Measurements from ENCODE around the gene NKIRAS2. TPM values are rescaled to one million over a fixed set of nuclear protein-coding genes. Genes with fewer than 3 reads are reported as not detected.

NKIRAS2 gene
- total and polyA plus RNA-seq, 2 experiments from 2014 or later = 66.5 to 71.2 TPM

DNA sequence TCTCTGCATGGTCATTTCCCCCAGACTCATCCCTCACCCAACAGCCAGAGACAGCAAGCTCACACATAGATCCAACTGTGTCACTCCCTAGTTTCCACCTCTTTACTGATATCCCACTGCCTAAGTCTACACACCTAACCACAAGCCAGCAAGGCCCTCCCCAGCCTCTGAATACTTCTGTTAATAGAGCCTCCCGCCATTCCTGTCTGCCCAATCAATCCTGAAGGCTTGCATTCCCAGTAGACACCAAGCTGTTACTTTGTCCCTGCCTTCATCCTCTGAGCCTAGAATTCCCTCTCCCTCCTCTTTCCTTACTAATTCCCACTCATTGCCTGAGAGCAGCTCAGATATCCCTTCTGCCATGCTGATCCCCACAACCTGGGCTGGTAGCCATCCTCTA is 25.8 kb downstream of the NKIRAS2 start:
- H3K4me2 ChIP-seq (ENCODE audit: unreplicated experiment) = no peak overlapping the region
- WGBS, 2 experiments (ENCODE audit: low coverage in 1 of 2, low lambda C conversion rate in 2 of 2, missing lambda C conversion rate in 2 of 2) = 52 to 55% methylated on average over 1 of the region's 1 CpG
- in situ Hi-C loops (cut with MboI) = no loop called here

DNA sequence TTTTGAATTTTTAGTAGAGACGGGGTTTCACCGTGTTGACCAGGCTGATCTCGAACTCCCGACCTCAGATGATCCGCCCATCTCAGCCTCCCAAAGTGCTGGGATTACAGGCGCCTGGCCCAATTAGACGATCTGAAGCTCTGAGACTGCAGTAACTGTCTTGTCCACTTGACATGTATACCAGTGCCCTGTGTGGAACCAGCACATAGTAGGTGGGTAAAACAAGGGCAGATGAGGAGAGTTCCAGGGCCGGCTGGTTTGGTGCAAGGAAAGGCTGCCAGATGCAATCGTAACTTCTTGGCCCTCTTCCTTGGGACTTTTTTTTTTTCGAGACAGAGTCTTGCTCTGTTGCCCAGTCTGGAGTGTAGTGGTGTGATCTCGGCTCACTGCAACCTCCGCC is 27.5 kb downstream of the NKIRAS2 start:
- H3K27me3 ChIP-seq (replicated peaks; ENCODE audit: insufficient read depth) = peaks cover 24% of the 10 kb centered on the region
- no peaks in the 10 kb centered on the region for H3K36me3 ChIP-seq (ENCODE audit: low read depth)
- no peaks in the 10 kb centered on the region for H4K20me1 ChIP-seq (ENCODE audit: insufficient read depth)
- no peaks in the 10 kb centered on the region for H3F3A ChIP-seq (ENCODE audit: insufficient read depth)
- no peak overlapping the region for H3K4me2 ChIP-seq (ENCODE audit: unreplicated experiment)
- H3K4me3 ChIP-seq = no peak overlapping the region
- no peaks in the 10 kb centered on the region for H3K9me2 ChIP-seq (ENCODE audit: insufficient read depth)
- H2AFZ ChIP-seq = no peak overlapping the region
- H3K4me1 ChIP-seq (ENCODE audit: insufficient read depth) = no peaks in the 10 kb centered on the region
- WGBS, 2 experiments (ENCODE audit: low coverage in 1 of 2, low lambda C conversion rate in 2 of 2, missing lambda C conversion rate in 2 of 2) = 65 to 67% methylated on average over 11 to 12 of the region's 12 CpGs
- H3K9me3 ChIP-seq (ENCODE audit: low read depth) = no peaks in the 10 kb centered on the region
- in situ Hi-C loops (cut with MboI) = no loop called here
- no peak overlapping the region for H3K9ac ChIP-seq
- DNase-seq = no peak
- H3K79me2 ChIP-seq (ENCODE audit: insufficient read depth) = no peaks in the 10 kb centered on the region
- no peak overlapping the region for H3K27ac ChIP-seq
- no peak for TF ChIP-seq EZH2phosphoT487 (IDR thresholded peaks at IDR 0.05; ENCODE audit: insufficient read depth, low read depth)
- TF ChIP-seq EZH2 (IDR thresholded peaks at IDR 0.05; ENCODE audit: insufficient read depth, poor library complexity, severe bottlenecking) = no peak

More for the DNA sequence above, 25.8 kb downstream of the NKIRAS2 start:
- H3K9me2 ChIP-seq (ENCODE audit: insufficient read depth) = no peaks in the 10 kb centered on the region
- H3K9me3 ChIP-seq (ENCODE audit: low read depth) = no peaks in the 10 kb centered on the region
- no peak overlapping the region for H2AFZ ChIP-seq
- H3K4me1 ChIP-seq (ENCODE audit: insufficient read depth) = no peaks in the 10 kb centered on the region
- H3K4me3 ChIP-seq = no peak overlapping the region
- H3K27ac ChIP-seq = no peak overlapping the region
- TF ChIP-seq EZH2phosphoT487 (IDR thresholded peaks at IDR 0.05; ENCODE audit: insufficient read depth, low read depth) = no peak
- no peak for TF ChIP-seq EZH2 (IDR thresholded peaks at IDR 0.05; ENCODE audit: insufficient read depth, poor library complexity, severe bottlenecking)
- H4K20me1 ChIP-seq (ENCODE audit: insufficient read depth) = no peaks in the 10 kb centered on the region
- H3K9ac ChIP-seq = no peak overlapping the region
- H3K27me3 ChIP-seq (replicated peaks; ENCODE audit: insufficient read depth) = peaks cover 17% of the 10 kb centered on the region
- no peaks in the 10 kb centered on the region for H3K36me3 ChIP-seq (ENCODE audit: low read depth)
- H3F3A ChIP-seq (ENCODE audit: insufficient read depth) = no peaks in the 10 kb centered on the region
- DNase-seq = no peak
- no peaks in the 10 kb centered on the region for H3K79me2 ChIP-seq (ENCODE audit: insufficient read depth)

- no peaks in the 10 kb centered on the region for H3K9me2 ChIP-seq (ENCODE audit: insufficient read depth)
- 0 out of 2 replicates have a peak overlapping the region, but pooled peaks have one; percentile 10 for H3K9ac ChIP-seq
- peak overlapping the region; percentile 45 for H3K4me3 ChIP-seq
- in situ Hi-C loops (cut with MboI) = no loop called here
- no peak for TF ChIP-seq EZH2phosphoT487 (IDR thresholded peaks at IDR 0.05; ENCODE audit: insufficient read depth, low read depth)
- TF ChIP-seq EZH2 (IDR thresholded peaks at IDR 0.05; ENCODE audit: insufficient read depth, poor library complexity, severe bottlenecking) = no peak
- no peaks in the 10 kb centered on the region for H3K4me1 ChIP-seq (ENCODE audit: insufficient read depth)
- 2 to 3% methylated on average over 2 to 7 of the region's 7 CpGs for WGBS, 2 experiments (ENCODE audit: low coverage in 1 of 2, low lambda C conversion rate in 2 of 2, missing lambda C conversion rate in 2 of 2)
- H4K20me1 ChIP-seq (ENCODE audit: insufficient read depth) = no peaks in the 10 kb centered on the region
- H2AFZ ChIP-seq = peak overlapping the region; percentile 63
- H3K27ac ChIP-seq = no peak overlapping the region
- H3F3A ChIP-seq (ENCODE audit: insufficient read depth) = no peaks in the 10 kb centered on the region
- H3K79me2 ChIP-seq (ENCODE audit: insufficient read depth) = no peaks in the 10 kb centered on the region
- H3K36me3 ChIP-seq (ENCODE audit: low read depth) = no peaks in the 10 kb centered on the region
- no peaks in the 10 kb centered on the region for H3K9me3 ChIP-seq (ENCODE audit: low read depth)
- peaks cover 33% of the 10 kb centered on the region for H3K27me3 ChIP-seq (replicated peaks; ENCODE audit: insufficient read depth)
- peak overlapping the region; percentile 60 for H3K4me2 ChIP-seq (ENCODE audit: unreplicated experiment)
- DNase-seq = no peak
These were observed 30.0 kb downstream of the NKIRAS2 start for GRCh38 chr17:42049834-42050392.

- H3K4me3 ChIP-seq = peak within 1 kb of the TSS; percentile 45
- in situ Hi-C loops (cut with MboI) = no loop called here
- no peaks in the 10 kb centered on the region for H3K9me2 ChIP-seq (ENCODE audit: insufficient read depth)
- WGBS, 2 experiments (ENCODE audit: low coverage in 1 of 2, low lambda C conversion rate in 2 of 2, missing lambda C conversion rate in 2 of 2) = 3 to 13% methylated on average over 16 to 57 of the region's 65 CpGs
- H4K20me1 ChIP-seq (ENCODE audit: insufficient read depth) = no peaks in the 10 kb centered on the region
- DNase-seq = peak; percentile 55
- no peaks in the 10 kb centered on the region for H3K79me2 ChIP-seq (ENCODE audit: insufficient read depth)
- no peak for TF ChIP-seq EZH2 (IDR thresholded peaks at IDR 0.05; ENCODE audit: insufficient read depth, poor library complexity, severe bottlenecking)
- TF ChIP-seq EZH2phosphoT487 (IDR thresholded peaks at IDR 0.05; ENCODE audit: insufficient read depth, low read depth) = no peak
- H3K9ac ChIP-seq = 0 out of 2 replicates have a peak within 1 kb of the TSS, but pooled peaks have one; percentile 10
- H3K36me3 ChIP-seq (ENCODE audit: low read depth) = no peaks in the 10 kb centered on the region
- no peaks in the 10 kb centered on the region for H3F3A ChIP-seq (ENCODE audit: insufficient read depth)
- peak within 1 kb of the TSS; percentile 60 for H3K4me2 ChIP-seq (ENCODE audit: unreplicated experiment)
- peaks cover 38% of the 10 kb centered on the region for H3K27me3 ChIP-seq (replicated peaks; ENCODE audit: insufficient read depth)
- H3K4me1 ChIP-seq (ENCODE audit: insufficient read depth) = no peaks in the 10 kb centered on the region
- no peaks in the 10 kb centered on the region for H3K9me3 ChIP-seq (ENCODE audit: low read depth)
- H2AFZ ChIP-seq = peak within 1 kb of the TSS; percentile 63
- no peak within 1 kb of the TSS for H3K27ac ChIP-seq
These were observed 30.6 kb downstream of the NKIRAS2 start, which contains the start of gene C17orf113 for GRCh38 chr17:42050393-42051012. Gene C17orf113, minus strand, starts transcription at chr17:42050601. Its CDS starts 7,225 bp downstream, at chr17:42043376.

Data from GM23248 (cell line).